NCI-H1930 (cell line): ENCODE results near the gene NDRG3.
"Not testable (repeated sequence)": the region's sequence is repeated elsewhere in the genome, so short reads cannot be mapped to it uniquely, and the experiment has no call there.

ENCODE experiments used
- DNase-seq, 2 experiments: peaks; one replicate each; lab custom pipeline; 2025; lab: John Stamatoyannopoulos, UW

The NDRG3 gene

GRCh38 chr20:36644032-36644705 lies 101.7 kb downstream of the NDRG3 start:
- DNase-seq, result no peak

GRCh38 chr20:36642136-36642535 lies 103.8 kb downstream of the NDRG3 start:
- DNase-seq, result no peak

GRCh38 chr20:36641506-36641843 lies 104.4 kb downstream of the NDRG3 start:
- DNase-seq, result no peak

- not testable (repeated sequence) for DNase-seq
Measured at GRCh38 chr20:36638876-36639400, 107.0 kb downstream of the NDRG3 start.

GRCh38 chr20:36634342-36634741 lies 111.5 kb downstream of the NDRG3 start:
- no peak for DNase-seq

GRCh38 chr20:36633285-36633772 lies 112.6 kb downstream of the NDRG3 start:
- no peak for DNase-seq

- no peak for DNase-seq
Measured at GRCh38 chr20:36632487-36633284, 113.2 kb downstream of the NDRG3 start.

GRCh38 chr20:36632147-36632486 lies 113.8 kb downstream of the NDRG3 start:
- DNase-seq, result no peak

- DNase-seq, result no peak
Measured at GRCh38 chr20:36631646-36632045, 114.2 kb downstream of the NDRG3 start.

GRCh38 chr20:36629719-36630681 lies 115.9 kb downstream of the NDRG3 start:
- DNase-seq, result no peak

- DNase-seq, result no peak
Measured at GRCh38 chr20:36628076-36628475, 117.8 kb downstream of the NDRG3 start.

- no peak for DNase-seq
Measured at GRCh38 chr20:36624944-36625324, 121.0 kb downstream of the NDRG3 start.

GRCh38 chr20:36624068-36624943 lies 121.6 kb downstream of the NDRG3 start:
- no peak for DNase-seq

- DNase-seq, result no peak
Measured at GRCh38 chr20:36623444-36623843, 122.4 kb downstream of the NDRG3 start.

GRCh38 chr20:36620917-36621316 lies 125.0 kb downstream of the NDRG3 start:
- DNase-seq, result no peak

GRCh38 chr20:36614781-36615557 lies 130.9 kb downstream of the NDRG3 start:
- DNase-seq, result no peak

- no peak for DNase-seq
Measured at GRCh38 chr20:36613974-36614373, 131.9 kb downstream of the NDRG3 start.

GRCh38 chr20:36611625-36612024 lies 134.3 kb downstream of the NDRG3 start:
- no peak for DNase-seq

- not testable (repeated sequence) for DNase-seq
Measured at GRCh38 chr20:36608388-36608728, 137.5 kb downstream of the NDRG3 start.

- DNase-seq, result no peak
Measured at GRCh38 chr20:36607586-36608387, 138.1 kb downstream of the NDRG3 start.
